K562 (cell line): Measurements from ENCODE around the gene PARPBP. TPM values are rescaled to one million over a fixed set of nuclear protein-coding genes. Genes with fewer than 3 reads are reported as not detected.

ENCODE experiments used
- ATAC-seq: fragments of 200-7000 bp; cut with Tn5 transposase; 3 replicates; pipeline ENCODE4 v1.9.1; 2020; ENCODE audit warnings: moderate library complexity
- BruUV-seq: library from RNA; stranded (reverse); fragments of 400-500 nt; replicated peaks from 2 replicates; lab custom pipeline; 2021; lab: Mats Ljungman, UMichigan
- CTCF ChIA-PET: fragments of 300-600 bp; formaldehyde crosslinking; extraction: SDS; loops from one replicate; lab custom pipeline; 2021; ENCODE audit warnings: low intra/inter-chr PET ratio; lab: Yijun Ruan, JAX
- POLR2A ChIA-PET: fragments of 300-600, 350-650 bp; sonication (Branson Sonifier 250); formaldehyde crosslinking; extraction: SDS; loops from one replicate; lab custom pipeline; 2021; ENCODE audit warnings: antibody characterized with exemption, inconsistent platforms; lab: Yijun Ruan, JAX
- DNase-seq, 4 experiments: peaks; one replicate each; pipeline versions ENCODE4 v3.0.0 to v3.0.0-alpha.2; 2011 to 2018; ENCODE audit warnings: low spot score in 3 of 4, mixed read lengths in 3 of 4; ENCODE audit errors: extremely low read depth in 1 of 4
- FAIRE-seq: peaks from 2 replicates; lab custom pipeline; 2011; peaks lifted over from hg19 to GRCh38; lab: Jason Lieb, UNC
- H2AFZ ChIP-seq: 2 replicates; pipeline ENCODE4 v1.6.0; 2011; ENCODE audit warnings: low read depth, low read length, control low read depth, inconsistent platforms
- H3K27ac ChIP-seq: fragments of 200-600 bp; 3 replicates; pipeline ENCODE4 v1.8.0; 2011; ENCODE audit warnings: low read depth, mild to moderate bottlenecking, control low read depth, inconsistent platforms, low read length, moderate library complexity, mixed read lengths; ENCODE audit errors: extremely low read depth
- H3K27me3 ChIP-seq, 2 experiments: fragments of 300-600 bp in 1 of 2; 2 replicates in 1 of 2; 3 replicates in 1 of 2; pipeline versions ENCODE4 v1.6.0 to v1.8.0; 2011; ENCODE audit warnings: inconsistent platforms in 2 of 2, low read length in 2 of 2, mild to moderate bottlenecking in 1 of 2, mixed read lengths in 1 of 2, moderate library complexity in 1 of 2; ENCODE audit not compliant: control insufficient read depth in 2 of 2, insufficient read depth in 2 of 2
- H3K36me3 ChIP-seq: fragments of 300-600 bp; 3 replicates; pipeline ENCODE4 v1.8.0; 2011; ENCODE audit warnings: mild to moderate bottlenecking, low read length, inconsistent platforms; ENCODE audit not compliant: control insufficient read depth, insufficient read depth
- H3K4me1 ChIP-seq, 2 experiments: fragments of 200-600 bp in 1 of 2; replicated peaks in 1 of 2; 2 replicates in 1 of 2; 3 replicates in 1 of 2; pipeline versions ENCODE4 v1.5.1 to v1.8.0; 2011; ENCODE audit warnings: inconsistent platforms in 2 of 2, low read length in 2 of 2, mild to moderate bottlenecking in 1 of 2, mixed read lengths in 1 of 2, moderate library complexity in 1 of 2; ENCODE audit not compliant: control insufficient read depth in 2 of 2, insufficient read depth in 2 of 2
- H3K4me2 ChIP-seq: 2 replicates; pipeline ENCODE4 v1.6.1; 2011; ENCODE audit warnings: low read length, control low read depth, inconsistent platforms, mixed read lengths; ENCODE audit not compliant: insufficient read depth
- H3K4me3 ChIP-seq: fragments of 200-600 bp; sonication (generic), shearing (Covaris generic); 2 replicates; pipeline ENCODE4 v1.5.1; 2016; ENCODE audit warnings: control low read depth, inconsistent platforms
- H3K79me2 ChIP-seq: fragments of 200-600 bp; 3 replicates; pipeline ENCODE4 v1.8.0; 2011; ENCODE audit warnings: low read length, inconsistent platforms; ENCODE audit not compliant: control insufficient read depth, insufficient read depth
- H3K9ac ChIP-seq, 2 experiments: 2 replicates each; pipeline versions ENCODE4 v1.6.0 to v1.6.1; 2011; ENCODE audit warnings: low read depth in 2 of 2, low read length in 2 of 2, control low read depth in 1 of 2, inconsistent platforms in 1 of 2, mild to moderate bottlenecking in 1 of 2, mixed read lengths in 1 of 2; ENCODE audit not compliant: insufficient read depth in 1 of 2
- H3K9me1 ChIP-seq: one replicate; pipeline ENCODE4 v1.6.0; 2011; ENCODE audit warnings: inconsistent platforms, mild to moderate bottlenecking, low read length, moderate library complexity; ENCODE audit not compliant: control insufficient read depth, insufficient read depth
- H3K9me3 ChIP-seq: replicated peaks from 2 replicates; pipeline ENCODE4 v1.5.1; 2011; ENCODE audit warnings: low read depth, low read length, inconsistent platforms; ENCODE audit not compliant: control insufficient read depth, insufficient read depth
- H4K20me1 ChIP-seq: replicated peaks from 2 replicates; pipeline ENCODE4 v1.6.1; 2011; ENCODE audit warnings: low read length, inconsistent platforms, mixed read lengths; ENCODE audit not compliant: control insufficient read depth, insufficient read depth
- CBX2 ChIP-seq: fragments of 200-600 bp; sonication (generic); IDR thresholded peaks from one replicate; pipeline ENCODE4 v1.6.1; 2012; ENCODE audit warnings: mild to moderate bottlenecking, low read length, inconsistent platforms; ENCODE audit not compliant: insufficient read depth, poor library complexity, severe bottlenecking
- CEBPB ChIP-seq: fragments of 450-650 bp; IDR thresholded peaks from 2 replicates; pipeline ENCODE4 v1.6.1; 2016; ENCODE audit warnings: missing genetic modification characterization, missing compliant biosample characterization
- DMBX1 ChIP-seq: fragments of 250-450 bp; sonication (Bioruptor Pico); IDR thresholded peaks from 2 replicates; pipeline ENCODE4 v1.8.0; 2022; ENCODE audit warnings: inconsistent platforms, mild to moderate bottlenecking, moderate library complexity, borderline replicate concordance
- NFATC3 ChIP-seq: fragments of 450-650 bp; IDR thresholded peaks from 2 replicates; pipeline ENCODE4 v1.6.1; 2017; ENCODE audit warnings: mild to moderate bottlenecking
- NFXL1 ChIP-seq: fragments of 450-650 bp; formaldehyde crosslinking; IDR thresholded peaks from 2 replicates; pipeline ENCODE4 v1.4.0; 2021; ENCODE audit warnings: mild to moderate bottlenecking
- NFYB ChIP-seq: IDR thresholded peaks from 2 replicates; pipeline ENCODE4 v1.6.1; 2011; ENCODE audit warnings: mild to moderate bottlenecking, moderate library complexity; ENCODE audit not compliant: insufficient read length; ENCODE audit errors: extremely low read depth
- PHF8 ChIP-seq: fragments of 200-600 bp; sonication (generic); IDR thresholded peaks from 2 replicates; pipeline ENCODE4 v1.6.1; 2012; ENCODE audit warnings: mixed run types, mild to moderate bottlenecking, inconsistent platforms, low read length, moderate library complexity, borderline replicate concordance
- PKNOX1 ChIP-seq: fragments of 450-650 bp; IDR thresholded peaks from 2 replicates; pipeline ENCODE4 v1.6.1; 2016
- SMAD1 ChIP-seq: fragments of 150-350 bp; IDR thresholded peaks from 2 replicates; pipeline ENCODE4 v1.6.1; 2014; ENCODE audit warnings: low read length, low read depth; ENCODE audit not compliant: partially characterized antibody
- SMARCA4 ChIP-seq: fragments of 450-650 bp; IDR thresholded peaks from 2 replicates; pipeline ENCODE4 v1.6.1; 2016
- SMC3 ChIP-seq: conservative IDR thresholded peaks from 2 replicates; pipeline ENCODE4 v1.6.1; 2011; ENCODE audit warnings: low read depth, low read length, improper control_type of control experiment; ENCODE audit not compliant: insufficient read depth
- ZNF12 ChIP-seq: sonication (generic); formaldehyde crosslinking; IDR thresholded peaks from 2 replicates; pipeline ENCODE4 v1.4.0; 2020; ENCODE audit warnings: mild to moderate bottlenecking, missing genetic modification reagents
- ZNF174 ChIP-seq: fragments of 250-450 bp; sonication (Bioruptor Pico); IDR thresholded peaks from 2 replicates; pipeline ENCODE4 v1.4.0; 2020; ENCODE audit warnings: mild to moderate bottlenecking
- WGBS: fragments of 100-300 bp; shearing (Covaris generic); methylation state at CpG from one replicate; pipeline ENCODE4 v1.1.6; 2016; ENCODE audit warnings: low coverage, mixed read lengths; ENCODE audit not compliant: insufficient coverage; ENCODE audit errors: missing lambda C conversion rate; 5-methylcytosine and 5-hydroxymethylcytosine counted together
- in situ Hi-C: fragments of 300-500 bp; cut with MboI; formaldehyde crosslinking; loops from 4 replicates; pipeline ENCODE4 v1.15.0; 2018; ENCODE audit warnings: inconsistent platforms, mixed read lengths
- intact Hi-C: fragments of 100-400 bp; cut with micrococcal nuclease; formaldehyde crosslinking; loops from 2 replicates; pipeline ENCODE4 v1.14.2; 2022
- polyA plus RNA-seq, 8 experiments: library from polyadenylated mRNA; depleted of rRNA in 4 of 8; stranded (reverse) in 5 of 8; unstranded in 3 of 8; fragments of >200 nt; fragmentation: Nextera tagmentation in 2 of 8; fragmentation: Illumina TruSeq in 1 of 8; extraction: Ambion mirVana in 2 of 8; extraction: Trizol in 1 of 8; gene quantifications; 2 replicates each; pipeline versions ENCODE4 v1.2.1 to v1.2.3, GENCODE V29; 2011 to 2014; ENCODE audit warnings: inconsistent platforms in 1 of 8, missing spikeins in 1 of 8
- total RNA-seq, 7 experiments: library from RNA; depleted of rRNA in 6 of 7; stranded (reverse); fragments of >200 nt in 6 of 7; fragmentation: Illumina TruSeq in 2 of 7; extraction: Trizol in 2 of 7; gene quantifications; 2 replicates each; pipeline versions ENCODE4 v1.2.1 to v1.2.3, GENCODE V29; 2011 to 2021; ENCODE audit warnings: low replicate concordance in 1 of 7
- TF ChIP-seq, protein P1 (sequence below): fragments of 450-650 bp; IDR thresholded peaks from 2 replicates; pipeline ENCODE4 v1.6.1; 2017; ENCODE audit warnings: mild to moderate bottlenecking, moderate library complexity
- TF ChIP-seq, protein P2 (sequence below): fragments of 250-450 bp; sonication (Bioruptor Pico); IDR thresholded peaks from 2 replicates; pipeline ENCODE4 v1.8.0; 2021; ENCODE audit warnings: moderate library complexity, mild to moderate bottlenecking, inconsistent platforms

PARPBP gene
- total and polyA plus RNA-seq, 9 of the 15 experiments (the other 6 are each of a cell fraction or from before 2014, with no cell fraction given), result 26.1 to 62.5 (median 49.0) TPM

GRCh38 chr12:102197789-102198188 lies 77.8 kb downstream of the PARPBP start, which contains the start of gene PMCH (continued):
- TF ChIP-seq, protein P1, sequence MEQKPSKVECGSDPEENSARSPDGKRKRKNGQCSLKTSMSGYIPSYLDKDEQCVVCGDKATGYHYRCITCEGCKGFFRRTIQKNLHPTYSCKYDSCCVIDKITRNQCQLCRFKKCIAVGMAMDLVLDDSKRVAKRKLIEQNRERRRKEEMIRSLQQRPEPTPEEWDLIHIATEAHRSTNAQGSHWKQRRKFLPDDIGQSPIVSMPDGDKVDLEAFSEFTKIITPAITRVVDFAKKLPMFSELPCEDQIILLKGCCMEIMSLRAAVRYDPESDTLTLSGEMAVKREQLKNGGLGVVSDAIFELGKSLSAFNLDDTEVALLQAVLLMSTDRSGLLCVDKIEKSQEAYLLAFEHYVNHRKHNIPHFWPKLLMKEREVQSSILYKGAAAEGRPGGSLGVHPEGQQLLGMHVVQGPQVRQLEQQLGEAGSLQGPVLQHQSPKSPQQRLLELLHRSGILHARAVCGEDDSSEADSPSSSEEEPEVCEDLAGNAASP, result no peak
- TF ChIP-seq, protein P2, sequence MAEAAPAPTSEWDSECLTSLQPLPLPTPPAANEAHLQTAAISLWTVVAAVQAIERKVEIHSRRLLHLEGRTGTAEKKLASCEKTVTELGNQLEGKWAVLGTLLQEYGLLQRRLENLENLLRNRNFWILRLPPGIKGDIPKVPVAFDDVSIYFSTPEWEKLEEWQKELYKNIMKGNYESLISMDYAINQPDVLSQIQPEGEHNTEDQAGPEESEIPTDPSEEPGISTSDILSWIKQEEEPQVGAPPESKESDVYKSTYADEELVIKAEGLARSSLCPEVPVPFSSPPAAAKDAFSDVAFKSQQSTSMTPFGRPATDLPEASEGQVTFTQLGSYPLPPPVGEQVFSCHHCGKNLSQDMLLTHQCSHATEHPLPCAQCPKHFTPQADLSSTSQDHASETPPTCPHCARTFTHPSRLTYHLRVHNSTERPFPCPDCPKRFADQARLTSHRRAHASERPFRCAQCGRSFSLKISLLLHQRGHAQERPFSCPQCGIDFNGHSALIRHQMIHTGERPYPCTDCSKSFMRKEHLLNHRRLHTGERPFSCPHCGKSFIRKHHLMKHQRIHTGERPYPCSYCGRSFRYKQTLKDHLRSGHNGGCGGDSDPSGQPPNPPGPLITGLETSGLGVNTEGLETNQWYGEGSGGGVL (CRISPR knock-in tag), result no peak

GRCh38 chr12:102201436-102202061 lies 81.6 kb downstream of the PARPBP start:
- no TSS peak for BruUV-seq
- WGBS, result 82% methylated on average over 1 of the region's 3 CpGs
- no peak overlapping the region for H3K9ac ChIP-seq
- peaks cover 12% of the 10 kb centered on the region; the same call in 1 of the 3 replicates for H3K36me3 ChIP-seq
- no peak for TF ChIP-seq CBX2
- TF ChIP-seq PKNOX1, result no peak
- no peak for TF ChIP-seq PHF8
- no peak for TF ChIP-seq SMAD1
- no peak for TF ChIP-seq ZNF12 (CRISPR knock-in tag)
- no peak for TF ChIP-seq NFYB
- TF ChIP-seq NFXL1, result no peak
- no peak for TF ChIP-seq ZNF174 (CRISPR knock-in tag)
- no peak for TF ChIP-seq SMARCA4
- no peak for TF ChIP-seq NFATC3
- no peak for TF ChIP-seq SMC3
- no peak for TF ChIP-seq DMBX1
- no peak for TF ChIP-seq CEBPB
- TF ChIP-seq, all 486 proteins: peak for 0
- POLR2A ChIA-PET, result no interaction called here
- no peak overlapping the region for H2AFZ ChIP-seq
- ATAC-seq (no peak), FAIRE-seq (no peak), DNase-seq (no peak)
- CTCF ChIA-PET, result no interaction called here
- no peaks in the 10 kb centered on the region for H3K9me1 ChIP-seq
- intact Hi-C loops (no loop called here), in situ Hi-C loops (no loop called here)
- no peaks in the 10 kb centered on the region for H4K20me1 ChIP-seq
- no peaks in the 10 kb centered on the region for H3K4me1 ChIP-seq
- no peak overlapping the region for H3K4me2 ChIP-seq
- H3K79me2 ChIP-seq, result no peaks in the 10 kb centered on the region
- no peaks in the 10 kb centered on the region for H3K27me3 ChIP-seq
- no peak overlapping the region for H3K27ac ChIP-seq
- no peak overlapping the region for H3K4me3 ChIP-seq
- H3K9me3 ChIP-seq, result no peaks in the 10 kb centered on the region
